ENCODE results near the gene KIAA1217. TPM values are rescaled to one million over a fixed set of nuclear protein-coding genes. Genes with fewer than 3 reads are reported as not detected.
"Not testable (repeated sequence)": the region's sequence is repeated elsewhere in the genome, so short reads cannot be mapped to it uniquely, and the experiment has no call there.

Gene KIAA1217
- total and polyA plus RNA-seq, 9 of the 15 experiments (the other 6 are each of a cell fraction or from before 2014, with no cell fraction given): 0.04 TPM; not detected in 8

DNA sequence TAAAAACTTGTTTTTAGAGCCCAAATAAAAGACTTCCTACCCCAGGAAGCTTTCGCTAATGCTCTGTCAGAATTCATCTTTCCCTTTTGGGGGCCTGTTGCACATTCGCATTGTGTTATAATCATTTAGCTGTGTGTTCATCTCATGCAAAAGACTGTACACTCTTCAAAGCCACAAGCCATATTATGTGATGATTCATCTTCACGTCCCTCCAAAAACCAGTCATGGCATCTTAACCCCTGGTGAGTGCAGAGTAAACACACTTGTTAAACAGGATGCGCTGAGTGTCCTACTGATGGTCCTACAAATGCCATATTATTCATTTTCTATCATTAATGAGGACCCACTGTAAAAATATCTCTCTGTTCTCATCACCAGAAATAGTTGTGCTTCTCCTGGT, 235.4 kb downstream of the KIAA1217 start:
- in situ Hi-C loops (cut with MboI): no loop called here
- 0% methylated on average over 4 of the region's 4 CpGs for WGBS (ENCODE audit: insufficient coverage, low coverage, missing lambda C conversion rate)

DNA sequence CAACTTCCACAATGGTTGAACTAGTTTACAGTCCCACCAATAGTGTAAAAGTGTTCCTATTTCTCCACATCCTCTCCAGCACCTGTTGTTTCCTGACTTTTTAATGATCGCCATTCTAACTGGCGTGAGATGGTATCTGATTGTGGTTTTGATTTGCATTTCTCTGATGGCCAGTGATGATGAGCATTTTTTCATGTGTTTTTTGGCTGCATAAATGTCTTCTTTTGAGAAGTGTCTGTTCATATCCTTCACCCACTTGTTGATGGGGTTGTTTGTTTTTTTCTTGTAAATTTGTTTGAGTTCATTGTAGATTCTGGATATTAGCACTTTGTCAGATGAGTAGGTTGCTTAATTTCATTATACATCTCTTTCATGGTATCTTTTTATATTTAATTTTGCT, 237.0 kb downstream of the KIAA1217 start:
- H3K79me2 ChIP-seq (ENCODE audit: control insufficient read depth, insufficient read depth, low read length); POLR2A ChIA-PET; FAIRE-seq; H4K20me1 ChIP-seq (replicated peaks; ENCODE audit: control insufficient read depth, insufficient read depth, low read length); H3K36me3 ChIP-seq (ENCODE audit: control insufficient read depth, insufficient read depth, low read length); DNase-seq (ENCODE audit: extremely low read depth in 1 of 4, low spot score in 3 of 4); ATAC-seq; H3K9ac ChIP-seq (ENCODE audit: insufficient read depth in 1 of 2, low read depth in 2 of 2, low read length in 2 of 2); H2AFZ ChIP-seq (ENCODE audit: low read depth, low read length); BruUV-seq (replicated peaks); CTCF ChIA-PET (ENCODE audit: low intra/inter-chr PET ratio); H3K4me3 ChIP-seq; H3K4me2 ChIP-seq (ENCODE audit: insufficient read depth, low read length); H3K9me3 ChIP-seq (replicated peaks; ENCODE audit: control insufficient read depth, insufficient read depth, low read depth, low read length); in situ Hi-C loops (cut with MboI); H3K27ac ChIP-seq (ENCODE audit: extremely low read depth, low read depth, low read length); H3K9me1 ChIP-seq (ENCODE audit: control insufficient read depth, insufficient read depth, low read length); intact Hi-C loops (cut with micrococcal nuclease); H3K27me3 ChIP-seq (ENCODE audit: control insufficient read depth in 2 of 2, insufficient read depth in 2 of 2, low read length in 2 of 2); H3K4me1 ChIP-seq (replicated peaks in 1 of 2; ENCODE audit: control insufficient read depth in 2 of 2, insufficient read depth in 2 of 2, low read length in 2 of 2): not testable (repeated sequence)
- 0% methylated on average over 2 of the region's 2 CpGs for WGBS (ENCODE audit: insufficient coverage, low coverage, missing lambda C conversion rate)

More for the DNA sequence above, 235.4 kb downstream of the KIAA1217 start:
- Histone ChIP-seq H3K27ac (ENCODE audit: extremely low read depth, low read depth, low read length) (no peak overlapping the region), H3K4me2 (ENCODE audit: insufficient read depth, low read length) (no peak overlapping the region), H3K9me1 (ENCODE audit: control insufficient read depth, insufficient read depth, low read length) (no peaks in the 10 kb centered on the region), H4K20me1 (replicated peaks; ENCODE audit: control insufficient read depth, insufficient read depth, low read length) (no peaks in the 10 kb centered on the region), H3K36me3 (ENCODE audit: control insufficient read depth, insufficient read depth, low read length) (no peaks in the 10 kb centered on the region), H3K9me3 (replicated peaks; ENCODE audit: control insufficient read depth, insufficient read depth, low read depth, low read length) (no peaks in the 10 kb centered on the region), H2AFZ (ENCODE audit: low read depth, low read length) (no peak overlapping the region), H3K4me1 (replicated peaks in 1 of 2; ENCODE audit: control insufficient read depth in 2 of 2, insufficient read depth in 2 of 2, low read length in 2 of 2) (no peaks in the 10 kb centered on the region), H3K9ac (ENCODE audit: insufficient read depth in 1 of 2, low read depth in 2 of 2, low read length in 2 of 2) (no peak overlapping the region), H3K79me2 (ENCODE audit: control insufficient read depth, insufficient read depth, low read length) (no peaks in the 10 kb centered on the region), H3K4me3 (no peak overlapping the region), H3K27me3 (ENCODE audit: control insufficient read depth in 2 of 2, insufficient read depth in 2 of 2, low read length in 2 of 2) (peaks cover 0 to 4% of the 10 kb centered on the region in 2 experiments; a peak in 2 of 5 replicates)
- TF ChIP-seq SREBF1 (IDR thresholded peaks at IDR 0.05; ENCODE audit: borderline replicate concordance, low read depth, low read length) (no peak), ZNF696 (CRISPR knock-in tag; conservative IDR thresholded peaks at IDR 0.05) (no peak), STAT5B (CRISPR knock-in tag; IDR thresholded peaks at IDR 0.05) (no peak), PHF21A (IDR thresholded peaks at IDR 0.05; ENCODE audit: borderline replicate concordance, low read depth) (no peak), ZNF584 (CRISPR knock-in tag; IDR thresholded peaks at IDR 0.05; ENCODE audit: low read depth) (no peak), CBFA2T2 (conservative IDR thresholded peaks at IDR 0.05) (no peak), ZNF184 (CRISPR knock-in tag; IDR thresholded peaks at IDR 0.05) (no peak), ZNF140 (CRISPR knock-in tag; IDR thresholded peaks at IDR 0.05) (no peak), SMAD3 (CRISPR knock-in tag; conservative IDR thresholded peaks at IDR 0.05) (no peak)
- TF ChIP-seq, protein P1, sequence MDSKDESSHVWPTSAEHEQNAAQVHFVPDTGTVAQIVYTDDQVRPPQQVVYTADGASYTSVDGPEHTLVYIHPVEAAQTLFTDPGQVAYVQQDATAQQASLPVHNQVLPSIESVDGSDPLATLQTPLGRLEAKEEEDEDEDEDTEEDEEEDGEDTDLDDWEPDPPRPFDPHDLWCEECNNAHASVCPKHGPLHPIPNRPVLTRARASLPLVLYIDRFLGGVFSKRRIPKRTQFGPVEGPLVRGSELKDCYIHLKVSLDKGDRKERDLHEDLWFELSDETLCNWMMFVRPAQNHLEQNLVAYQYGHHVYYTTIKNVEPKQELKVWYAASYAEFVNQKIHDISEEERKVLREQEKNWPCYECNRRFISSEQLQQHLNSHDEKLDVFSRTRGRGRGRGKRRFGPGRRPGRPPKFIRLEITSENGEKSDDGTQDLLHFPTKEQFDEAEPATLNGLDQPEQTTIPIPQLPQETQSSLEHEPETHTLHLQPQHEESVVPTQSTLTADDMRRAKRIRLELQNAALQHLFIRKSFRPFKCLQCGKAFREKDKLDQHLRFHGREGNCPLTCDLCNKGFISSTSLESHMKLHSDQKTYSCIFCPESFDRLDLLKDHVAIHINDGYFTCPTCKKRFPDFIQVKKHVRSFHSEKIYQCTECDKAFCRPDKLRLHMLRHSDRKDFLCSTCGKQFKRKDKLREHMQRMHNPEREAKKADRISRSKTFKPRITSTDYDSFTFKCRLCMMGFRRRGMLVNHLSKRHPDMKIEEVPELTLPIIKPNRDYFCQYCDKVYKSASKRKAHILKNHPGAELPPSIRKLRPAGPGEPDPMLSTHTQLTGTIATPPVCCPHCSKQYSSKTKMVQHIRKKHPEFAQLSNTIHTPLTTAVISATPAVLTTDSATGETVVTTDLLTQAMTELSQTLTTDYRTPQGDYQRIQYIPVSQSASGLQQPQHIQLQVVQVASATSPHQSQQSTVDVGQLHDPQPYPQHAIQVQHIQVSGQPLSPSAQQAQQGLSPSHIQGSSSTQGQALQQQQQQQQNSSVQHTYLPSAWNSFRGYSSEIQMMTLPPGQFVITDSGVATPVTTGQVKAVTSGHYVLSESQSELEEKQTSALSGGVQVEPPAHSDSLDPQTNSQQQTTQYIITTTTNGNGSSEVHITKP (IDR thresholded peaks at IDR 0.05; ENCODE audit: partially characterized antibody): no peak
- TF ChIP-seq, protein P2, sequence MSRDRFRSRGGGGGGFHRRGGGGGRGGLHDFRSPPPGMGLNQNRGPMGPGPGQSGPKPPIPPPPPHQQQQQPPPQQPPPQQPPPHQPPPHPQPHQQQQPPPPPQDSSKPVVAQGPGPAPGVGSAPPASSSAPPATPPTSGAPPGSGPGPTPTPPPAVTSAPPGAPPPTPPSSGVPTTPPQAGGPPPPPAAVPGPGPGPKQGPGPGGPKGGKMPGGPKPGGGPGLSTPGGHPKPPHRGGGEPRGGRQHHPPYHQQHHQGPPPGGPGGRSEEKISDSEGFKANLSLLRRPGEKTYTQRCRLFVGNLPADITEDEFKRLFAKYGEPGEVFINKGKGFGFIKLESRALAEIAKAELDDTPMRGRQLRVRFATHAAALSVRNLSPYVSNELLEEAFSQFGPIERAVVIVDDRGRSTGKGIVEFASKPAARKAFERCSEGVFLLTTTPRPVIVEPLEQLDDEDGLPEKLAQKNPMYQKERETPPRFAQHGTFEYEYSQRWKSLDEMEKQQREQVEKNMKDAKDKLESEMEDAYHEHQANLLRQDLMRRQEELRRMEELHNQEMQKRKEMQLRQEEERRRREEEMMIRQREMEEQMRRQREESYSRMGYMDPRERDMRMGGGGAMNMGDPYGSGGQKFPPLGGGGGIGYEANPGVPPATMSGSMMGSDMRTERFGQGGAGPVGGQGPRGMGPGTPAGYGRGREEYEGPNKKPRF (IDR thresholded peaks at IDR 0.05; ENCODE audit: low read depth, low read length): no peak
- DNase-seq (ENCODE audit: extremely low read depth in 1 of 4, low spot score in 3 of 4) (no peak), FAIRE-seq (no peak), ATAC-seq (no peak)
- CTCF ChIA-PET (ENCODE audit: low intra/inter-chr PET ratio): no interaction called here
- BruUV-seq (replicated peaks): no TSS peak
- POLR2A ChIA-PET: no interaction called here
- intact Hi-C loops (cut with micrococcal nuclease): no loop called here
